KBM-7 (cell line): ENCODE data around the gene KDM6B.
"Not testable (repeated sequence)": the region's sequence is repeated elsewhere in the genome, so short reads cannot be mapped to it uniquely, and the experiment has no call there.

Experiments used
- DNase-seq: peaks from one replicate; pipeline ENCODE4 v3.0.0-alpha.2; 2015
- in situ Hi-C: fragments of 300-500 bp; cut with MboI; formaldehyde crosslinking; loops from 2 replicates; pipeline ENCODE4 v1.14.3; 2020; ENCODE audit warnings: low sequenced_read_pairs, low pct_unique_long_range_greater_than_20kb, mixed read lengths

The KDM6B gene

DNA sequence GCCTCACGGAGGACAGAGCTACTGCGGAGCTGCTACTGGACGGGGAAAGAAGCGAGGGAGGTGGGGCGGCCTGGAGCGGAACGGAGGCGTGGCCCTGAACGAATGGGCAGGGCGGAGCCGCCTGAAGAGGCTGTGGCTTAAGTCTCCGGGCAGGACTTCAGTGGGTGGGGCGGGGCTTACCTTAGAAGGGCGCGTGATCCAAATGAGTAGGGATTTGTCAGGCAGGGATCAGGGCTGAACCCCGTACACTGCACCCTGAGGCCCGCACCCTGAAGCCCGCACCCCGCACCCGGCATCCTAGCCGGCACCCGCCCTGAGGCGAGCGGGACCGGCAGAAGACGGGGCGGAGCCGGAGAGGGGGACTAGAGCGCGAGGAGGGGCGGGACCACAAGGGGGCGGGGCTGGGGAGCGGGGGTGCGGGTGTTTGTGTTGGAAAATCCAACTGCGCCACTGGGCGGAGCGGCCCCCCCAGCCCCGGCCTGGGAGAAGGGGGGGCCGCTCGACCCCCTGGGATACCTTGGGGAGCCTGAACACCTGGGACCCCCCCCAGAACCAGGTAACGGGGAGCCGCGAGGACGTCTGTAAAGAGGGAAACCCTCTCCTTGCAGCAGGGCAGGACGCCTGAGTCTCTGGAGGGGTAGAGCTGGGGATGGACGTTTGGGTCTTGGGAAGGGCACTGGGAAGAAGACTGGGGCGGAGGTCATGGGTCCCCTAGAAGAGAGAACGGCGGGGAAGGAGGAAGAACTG is at the start of gene KDM6B:
Gene KDM6B, plus strand, starts transcription at position 423 of the 747 bp plus-strand sequence. CDS start 11,338 bp downstream, outside the sequence.
- in situ Hi-C loops: no loop called here
- peak; percentile 97 for DNase-seq

DNA sequence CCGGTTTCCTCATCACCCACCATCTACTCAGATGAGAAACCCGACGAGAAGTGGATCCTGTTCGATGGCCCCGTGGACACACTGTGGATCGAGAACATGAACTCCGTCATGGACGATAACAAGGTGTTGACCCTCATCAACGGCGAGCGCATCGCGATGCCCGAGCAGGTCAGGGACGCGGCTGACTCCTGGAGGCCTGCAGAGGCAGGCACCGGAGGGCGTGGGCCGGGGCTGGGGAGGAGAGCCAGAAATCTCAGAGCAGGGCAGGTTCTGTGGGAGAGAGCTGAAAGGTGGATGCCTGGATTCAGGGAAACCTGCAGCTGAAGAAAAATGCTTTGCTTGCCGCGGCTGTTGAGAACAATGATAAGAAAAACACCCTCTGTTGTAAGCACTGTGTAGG is 47.2 kb upstream of the KDM6B start:
- in situ Hi-C loops: no loop called here
- DNase-seq: no peak

- no peak for DNase-seq
- in situ Hi-C loops: no loop called here
These were observed 44.9 kb upstream of the KDM6B start for GRCh38 chr17:7789131-7789530.

GRCh38 chr17:7790150-7790549 is 43.9 kb upstream of the KDM6B start:
- in situ Hi-C loops: no loop called here
- no peak for DNase-seq

GRCh38 chr17:7792611-7793010 is 41.4 kb upstream of the KDM6B start:
- in situ Hi-C loops: no loop called here
- DNase-seq: no peak

DNA sequence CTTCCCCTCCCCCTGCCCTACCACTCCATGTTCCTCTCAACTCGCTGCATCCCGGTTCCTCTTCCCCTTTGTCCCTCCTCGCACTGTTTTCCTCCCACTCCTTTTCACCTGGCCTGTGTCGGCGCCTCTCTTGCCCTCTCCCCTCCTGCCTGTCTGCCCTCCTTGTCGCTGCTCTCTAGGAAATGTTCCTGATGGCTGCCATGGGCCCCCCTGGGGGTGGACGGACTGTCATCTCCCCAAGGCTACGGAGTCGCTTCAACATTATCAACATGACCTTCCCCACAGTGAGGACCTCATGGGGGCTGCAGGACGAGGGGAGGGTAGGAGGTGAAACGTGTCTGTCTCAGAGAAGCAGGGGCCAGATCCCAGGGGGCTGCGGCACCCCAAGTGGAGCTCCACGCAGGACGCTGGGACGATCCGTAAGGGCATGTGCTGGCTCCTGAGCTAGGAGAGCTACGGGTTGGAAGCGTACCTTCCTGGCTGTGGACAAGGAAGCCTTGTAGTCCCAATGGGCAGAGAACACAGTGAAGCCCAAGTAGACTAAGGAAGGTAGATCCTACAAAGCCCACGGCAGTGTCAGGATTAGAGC is 39.8 kb upstream of the KDM6B start:
- in situ Hi-C loops: no loop called here

GRCh38 chr17:7797976-7798375 is 36.0 kb upstream of the KDM6B start:
- no peak for DNase-seq
- in situ Hi-C loops: no loop called here

More for the DNA sequence above, 39.8 kb upstream of the KDM6B start:
- no peak for DNase-seq

- in situ Hi-C loops: no loop called here
- no peak for DNase-seq
These were observed 35.2 kb upstream of the KDM6B start for GRCh38 chr17:7798839-7799238.

DNA sequence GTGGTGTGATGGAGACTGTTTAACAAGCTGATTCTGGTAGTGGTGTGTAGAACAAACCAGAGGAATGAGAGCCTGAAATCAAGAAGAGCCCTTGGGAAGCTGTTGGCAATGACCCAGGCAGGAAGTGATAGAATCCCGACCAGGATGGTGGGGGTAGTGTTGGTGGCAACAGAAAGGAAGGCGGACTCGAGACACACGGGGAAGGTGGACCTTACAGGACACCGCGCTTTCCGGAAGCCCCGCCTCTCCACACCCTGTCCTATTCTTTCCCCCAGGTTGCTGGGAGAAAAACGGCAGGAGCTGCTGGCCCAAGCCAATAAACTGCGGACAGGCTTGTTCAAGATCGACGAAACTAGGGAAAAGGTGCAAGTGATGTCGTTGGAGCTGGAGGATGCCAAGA is 30.0 kb upstream of the KDM6B start:
- no peak for DNase-seq
- in situ Hi-C loops: no loop called here

GRCh38 chr17:7806587-7806986 is 27.4 kb upstream of the KDM6B start:
- DNase-seq: peak; percentile 8
- in situ Hi-C loops: no loop called here

DNA sequence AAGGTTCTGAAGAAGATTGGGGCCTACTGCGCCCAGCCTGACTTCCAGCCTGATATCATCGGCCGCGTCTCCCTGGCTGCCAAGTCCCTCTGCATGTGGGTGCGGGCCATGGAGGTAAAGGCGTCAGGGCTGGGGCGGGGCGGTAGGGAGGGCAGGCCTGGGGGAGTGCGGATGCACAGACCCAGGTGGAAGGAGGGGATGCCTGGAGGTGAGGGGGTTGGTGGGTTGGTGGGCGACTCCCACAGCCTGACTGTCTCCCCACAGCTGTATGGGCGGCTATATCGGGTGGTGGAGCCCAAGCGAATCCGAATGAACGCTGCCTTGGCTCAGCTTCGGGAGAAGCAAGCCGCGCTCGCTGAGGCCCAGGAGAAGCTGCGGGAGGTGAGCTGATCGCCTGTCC is 26.8 kb upstream of the KDM6B start:
- in situ Hi-C loops: no loop called here
- DNase-seq: no peak

DNA sequence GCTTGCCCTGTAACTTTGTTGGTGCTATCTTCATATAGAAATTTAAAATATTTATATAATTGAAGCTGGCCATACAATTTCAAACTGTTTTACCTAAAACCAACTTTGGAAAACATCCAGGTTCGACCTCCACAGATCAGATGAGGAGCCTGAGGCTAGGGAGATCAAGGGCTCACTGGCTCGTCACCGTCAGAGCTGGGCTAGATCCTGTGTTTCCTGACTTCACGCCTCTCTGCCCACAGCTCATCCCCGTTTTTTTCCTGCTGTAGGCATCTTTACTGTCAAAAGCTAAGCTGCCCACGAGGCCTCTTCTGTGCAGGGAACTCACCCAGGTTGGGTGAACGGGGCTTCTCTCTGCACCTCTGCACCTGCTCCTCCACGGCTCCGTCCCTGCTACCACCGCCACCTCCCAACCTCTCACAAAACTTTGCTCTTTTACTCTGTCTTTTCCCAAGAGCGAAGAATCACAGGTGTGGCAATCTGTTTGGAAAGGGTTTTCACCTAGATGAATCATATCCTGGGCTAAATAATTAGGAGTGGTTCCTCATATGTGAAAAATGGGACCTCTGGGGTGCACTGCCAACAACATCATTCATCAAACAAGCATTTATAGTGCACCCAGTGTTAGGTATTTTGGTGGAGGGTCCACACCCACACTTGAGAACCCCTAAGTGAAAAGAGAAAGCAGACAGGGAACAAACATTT is 24.8 kb upstream of the KDM6B start:
- DNase-seq: no peak
- in situ Hi-C loops: no loop called here

GRCh38 chr17:7809791-7810343 is 24.1 kb upstream of the KDM6B start:
- DNase-seq, in situ Hi-C loops: not testable (repeated sequence)

- peak; percentile 11 for DNase-seq
- in situ Hi-C loops: no loop called here
These were observed 22.8 kb upstream of the KDM6B start for GRCh38 chr17:7811251-7811650.

GRCh38 chr17:7814969-7815368 is 19.0 kb upstream of the KDM6B start:
- DNase-seq: no peak
- in situ Hi-C loops: no loop called here

DNA sequence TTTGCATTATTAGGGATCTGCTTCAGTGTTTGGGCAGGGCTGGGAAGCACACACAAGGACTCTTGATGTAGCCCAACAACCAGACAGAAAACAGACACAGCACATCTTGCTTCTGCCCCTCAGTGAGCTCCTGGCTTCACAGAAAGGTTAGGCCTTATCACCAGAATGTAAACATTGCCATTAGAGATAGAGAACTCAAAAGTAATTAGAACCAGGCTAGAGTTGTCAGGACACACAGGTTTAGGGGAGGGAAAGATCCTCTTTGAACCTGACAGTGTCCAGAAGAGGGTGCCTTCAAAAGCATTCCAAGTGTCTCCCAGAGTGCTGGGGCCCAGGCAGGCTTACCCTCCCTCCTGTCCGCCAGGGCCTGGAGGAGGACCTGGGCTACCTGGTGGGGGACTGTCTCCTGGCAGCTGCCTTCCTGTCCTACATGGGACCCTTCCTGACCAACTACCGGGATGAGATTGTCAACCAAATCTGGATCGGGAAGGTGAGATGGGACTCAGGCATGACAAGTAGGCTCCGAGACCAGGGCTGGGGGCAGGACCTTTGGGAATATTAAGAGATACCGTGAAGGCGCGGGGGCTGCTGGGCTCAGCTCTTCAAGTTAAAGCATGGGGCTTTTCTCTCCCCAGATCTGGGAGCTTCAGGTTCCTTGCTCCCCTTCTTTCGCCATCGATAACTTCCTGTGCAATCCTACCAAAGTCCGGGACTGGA is 16.9 kb upstream of the KDM6B start:
- no peak for DNase-seq
- in situ Hi-C loops: no loop called here

GRCh38 chr17:7817643-7817964 is 16.4 kb upstream of the KDM6B start:
- no peak for DNase-seq
- in situ Hi-C loops: no loop called here

DNA sequence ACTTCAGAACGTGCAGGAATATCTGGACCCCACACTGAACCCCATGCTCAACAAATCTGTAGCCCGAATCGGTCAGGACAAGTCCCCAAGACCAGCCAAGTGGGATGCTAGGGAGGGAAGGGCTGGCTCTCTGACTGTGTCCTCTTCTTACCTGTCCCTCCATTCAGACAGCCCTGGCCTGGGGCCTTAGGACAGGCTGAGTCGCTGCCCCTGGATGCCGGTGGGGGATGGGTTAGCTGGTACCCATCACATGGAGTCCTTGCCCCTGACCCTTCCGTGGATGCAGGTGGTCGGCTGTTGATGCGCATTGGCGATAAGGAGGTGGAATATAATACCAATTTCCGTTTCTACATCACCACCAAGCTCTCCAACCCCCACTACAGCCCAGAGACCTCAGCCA is 16.0 kb upstream of the KDM6B start:
- in situ Hi-C loops: no loop called here
- no peak for DNase-seq

DNA sequence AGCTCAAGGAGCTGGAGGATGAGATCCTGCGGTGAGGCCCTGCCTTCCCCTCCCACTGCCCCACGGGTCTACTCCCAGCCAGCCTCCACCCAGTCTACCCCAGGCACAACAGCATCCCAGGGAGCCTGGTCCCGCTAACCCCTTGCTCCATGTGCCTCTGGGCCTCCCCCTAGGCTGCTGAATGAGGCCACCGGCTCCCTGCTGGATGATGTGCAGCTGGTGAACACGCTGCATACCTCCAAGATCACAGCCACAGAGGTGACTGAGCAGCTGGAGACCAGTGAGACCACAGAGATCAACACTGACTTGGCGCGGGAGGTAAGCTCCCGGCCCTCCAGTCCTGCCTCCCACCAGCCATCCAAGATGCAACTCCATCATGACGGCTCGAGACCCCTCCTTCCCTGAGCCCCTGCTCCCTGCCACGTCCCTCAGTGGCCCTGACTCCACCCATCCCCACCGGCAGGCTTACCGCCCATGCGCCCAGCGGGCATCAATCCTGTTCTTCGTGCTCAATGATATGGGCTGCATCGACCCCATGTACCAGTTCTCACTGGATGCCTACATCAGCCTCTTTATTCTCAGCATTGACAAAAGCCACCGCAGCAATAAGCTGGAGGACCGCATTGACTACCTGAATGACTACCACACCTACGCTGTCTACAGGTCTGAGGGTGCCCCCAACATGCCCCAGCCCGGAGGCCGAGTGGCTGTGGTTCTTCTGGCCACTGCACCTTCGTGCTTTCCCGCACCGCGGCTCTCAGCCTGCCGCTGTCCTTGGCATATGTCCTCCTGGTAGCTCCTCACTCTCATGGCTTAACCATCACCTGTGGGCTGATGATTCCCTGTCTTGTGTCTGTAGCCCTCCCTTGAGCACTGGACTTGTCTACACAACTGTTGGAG is 15.0 kb upstream of the KDM6B start:
- no peak for DNase-seq
- in situ Hi-C loops: no loop called here
